Prostate gland (tissue), 2 donors: Measurements from ENCODE around the gene CA14.
A peak's percentile ranks its signal among the peaks of the same experiment; 100 is the strongest.

Source experiments
- POLR2A ChIP-seq: fragments of 450-650 bp; IDR thresholded peaks from one replicate; pipeline ENCODE4 v1.6.1; 2016; ENCODE audit warnings: antibody characterized with exemption, mild to moderate bottlenecking
- POLR2AphosphoS5 ChIP-seq: sonication (generic); formaldehyde crosslinking; IDR thresholded peaks from one replicate; pipeline ENCODE4 v1.6.1; 2017; ENCODE audit warnings: antibody characterized with exemption
- TF ChIP-seq, protein P1 (sequence below), 4 experiments: fragments of 200-600 bp in 2 of 4; fragments of 450-650 bp in 2 of 4; sonication (generic) in 2 of 4; IDR thresholded peaks; 1 replicate in 3 of 4; 2 replicates in 1 of 4; pipeline ENCODE4 v1.5.1; 2016 to 2019; ENCODE audit warnings: antibody characterized with exemption in 4 of 4, mild to moderate bottlenecking in 2 of 4, moderate library complexity in 2 of 4

DNA sequence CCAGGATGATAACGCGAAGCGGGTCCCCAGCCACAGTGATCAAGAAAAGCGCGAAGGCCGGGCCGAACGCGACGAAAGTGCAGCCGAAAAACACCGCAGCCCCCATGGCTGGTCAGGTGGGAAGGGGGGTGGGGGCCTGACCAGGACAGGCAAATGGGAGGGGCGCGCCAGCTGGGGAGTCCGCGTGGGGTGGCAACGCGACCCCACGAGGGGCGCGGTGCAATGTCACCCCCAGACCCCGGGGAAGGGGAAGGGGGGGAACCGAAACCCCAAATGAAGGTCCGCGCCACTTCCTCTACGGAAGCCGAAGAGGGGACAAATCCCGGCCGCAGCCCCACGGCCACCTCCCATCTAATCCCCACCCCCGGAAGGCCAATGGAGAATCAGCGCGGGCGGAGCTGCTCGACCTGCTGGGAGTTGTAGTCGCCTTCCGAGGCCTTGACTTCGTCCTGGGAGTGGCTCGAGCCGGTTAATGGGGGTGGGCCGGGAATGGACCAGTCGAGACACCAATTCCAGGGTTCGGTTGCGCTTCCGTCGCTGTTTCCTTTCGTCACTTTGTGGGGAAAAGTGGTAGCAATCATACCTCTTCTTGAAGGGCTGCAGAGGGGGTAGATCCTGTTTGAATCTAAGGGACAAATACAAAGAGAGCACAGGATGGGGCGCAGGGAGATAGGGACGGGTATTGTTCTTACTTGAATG is 11.3 kb downstream of the CA14 start, which contains the start of gene APH1A:
- TF ChIP-seq, protein P1, sequence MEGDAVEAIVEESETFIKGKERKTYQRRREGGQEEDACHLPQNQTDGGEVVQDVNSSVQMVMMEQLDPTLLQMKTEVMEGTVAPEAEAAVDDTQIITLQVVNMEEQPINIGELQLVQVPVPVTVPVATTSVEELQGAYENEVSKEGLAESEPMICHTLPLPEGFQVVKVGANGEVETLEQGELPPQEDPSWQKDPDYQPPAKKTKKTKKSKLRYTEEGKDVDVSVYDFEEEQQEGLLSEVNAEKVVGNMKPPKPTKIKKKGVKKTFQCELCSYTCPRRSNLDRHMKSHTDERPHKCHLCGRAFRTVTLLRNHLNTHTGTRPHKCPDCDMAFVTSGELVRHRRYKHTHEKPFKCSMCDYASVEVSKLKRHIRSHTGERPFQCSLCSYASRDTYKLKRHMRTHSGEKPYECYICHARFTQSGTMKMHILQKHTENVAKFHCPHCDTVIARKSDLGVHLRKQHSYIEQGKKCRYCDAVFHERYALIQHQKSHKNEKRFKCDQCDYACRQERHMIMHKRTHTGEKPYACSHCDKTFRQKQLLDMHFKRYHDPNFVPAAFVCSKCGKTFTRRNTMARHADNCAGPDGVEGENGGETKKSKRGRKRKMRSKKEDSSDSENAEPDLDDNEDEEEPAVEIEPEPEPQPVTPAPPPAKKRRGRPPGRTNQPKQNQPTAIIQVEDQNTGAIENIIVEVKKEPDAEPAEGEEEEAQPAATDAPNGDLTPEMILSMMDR (IDR thresholded peaks at IDR 0.05), result peak in 1 of 4 experiments; percentile 20
- peak; percentile 46 for TF ChIP-seq POLR2A
- TF ChIP-seq POLR2AphosphoS5, result peak; percentile 97
